ENCODE measurements around the gene IL17A.

The IL17A gene

DNA sequence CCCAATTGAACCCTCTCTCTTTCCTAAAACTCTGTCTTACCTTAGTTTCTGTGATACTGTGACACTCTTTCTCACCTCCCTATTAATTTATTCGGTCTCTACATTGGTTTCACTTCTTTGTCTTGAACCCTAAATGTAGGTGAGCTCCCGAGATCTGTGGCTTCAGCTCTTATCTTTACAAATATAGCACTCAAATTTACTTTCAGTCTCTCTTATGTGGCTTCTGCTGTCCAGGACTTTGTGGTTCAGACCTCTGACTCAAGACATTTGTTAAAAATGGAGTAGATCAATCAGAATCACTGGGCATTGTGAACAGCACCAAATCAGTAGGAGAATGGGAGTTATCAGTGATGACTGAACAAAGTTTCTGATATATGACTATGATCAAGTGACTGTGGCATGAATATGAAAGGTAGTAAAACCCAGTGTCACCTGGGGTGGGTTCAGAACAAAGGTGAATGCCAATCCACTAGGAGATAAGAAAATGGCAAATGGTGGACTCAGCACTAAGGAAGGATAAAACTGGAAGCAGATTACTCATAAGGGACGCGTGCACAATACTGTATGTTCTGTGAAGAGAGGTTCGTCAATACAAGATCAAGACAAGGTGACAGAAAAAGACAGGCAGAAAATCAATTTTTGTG, 30.9 kb downstream of the IL17A start:
- no peak for DNase-seq

DNA sequence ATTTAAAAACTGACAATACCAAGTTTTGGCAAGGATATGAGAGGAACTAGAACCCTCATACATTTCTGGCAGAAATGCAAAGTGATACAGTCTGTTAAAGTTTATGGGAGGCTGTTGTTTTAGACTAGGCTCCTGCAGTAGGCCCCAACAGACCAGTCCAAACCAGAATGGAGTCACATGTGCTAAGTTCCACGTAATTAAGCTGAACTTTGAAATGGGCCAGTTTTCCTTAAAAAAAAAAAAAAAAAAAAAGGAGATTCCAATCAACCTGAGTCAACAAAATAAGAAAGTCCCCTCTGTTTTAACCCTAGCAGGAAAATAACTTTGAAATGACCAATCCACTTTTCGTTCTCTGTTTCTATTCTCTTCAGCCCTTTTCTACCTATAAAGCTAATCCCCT, 31.6 kb downstream of the IL17A start:
- no peak for DNase-seq

GRCh38 chr6:52221302-52221701, 35.1 kb downstream of the IL17A start:
- peak in 1 of 5 donors; percentile 56 for DNase-seq

DNA sequence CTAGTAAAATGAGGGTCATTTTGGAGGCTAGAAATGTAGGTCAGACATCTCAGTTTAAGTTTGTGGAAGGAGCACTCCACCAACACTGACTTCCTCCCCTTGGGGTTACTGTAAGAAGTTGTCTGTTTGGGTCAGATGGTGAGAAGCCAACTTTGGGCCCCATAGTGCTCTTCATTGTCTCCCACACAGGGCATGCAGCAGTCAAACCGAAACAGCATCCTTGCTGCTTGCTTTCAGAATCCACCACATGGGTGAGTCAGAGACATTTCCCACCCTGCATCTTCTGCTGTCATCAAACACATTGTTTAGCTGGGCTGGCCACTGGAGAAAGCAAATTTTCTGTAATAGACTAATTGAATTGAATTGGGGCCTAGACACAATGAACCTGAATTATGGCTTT, 41.3 kb downstream of the IL17A start:
- peak in 1 of 5 donors; percentile 94 for DNase-seq

- no peak for DNase-seq
Observed at GRCh38 chr6:52230685-52231084, 44.5 kb downstream of the IL17A start.

GRCh38 chr6:52231406-52232127, 45.4 kb downstream of the IL17A start:
- peak in 1 of 5 donors; percentile 54 for DNase-seq

DNA sequence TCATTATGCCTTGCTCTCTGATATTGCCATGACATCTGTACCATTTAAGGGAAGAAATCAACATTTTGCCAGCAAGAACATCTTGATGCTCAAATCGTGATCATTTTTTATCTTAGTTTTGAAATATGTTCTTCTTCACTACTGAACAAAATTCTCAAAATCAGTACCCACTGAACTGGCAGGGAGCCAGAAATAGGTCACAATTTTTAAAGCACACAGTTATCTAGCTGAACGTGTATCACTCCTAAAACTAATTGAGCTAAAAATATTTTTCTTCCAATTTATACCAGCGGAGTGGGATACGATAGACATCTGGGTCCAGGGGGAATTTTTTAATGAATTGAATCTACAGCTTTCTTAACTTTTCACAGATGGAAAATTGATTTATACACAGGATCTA, 46.8 kb downstream of the IL17A start:
- DNase-seq: no peak

- DNase-seq: peak in 1 of 5 donors; percentile 63
Observed at GRCh38 chr6:52233975-52234823, 48.0 kb downstream of the IL17A start.
